ENCODE data around the gene RNF26.

RNF26 gene

DNA sequence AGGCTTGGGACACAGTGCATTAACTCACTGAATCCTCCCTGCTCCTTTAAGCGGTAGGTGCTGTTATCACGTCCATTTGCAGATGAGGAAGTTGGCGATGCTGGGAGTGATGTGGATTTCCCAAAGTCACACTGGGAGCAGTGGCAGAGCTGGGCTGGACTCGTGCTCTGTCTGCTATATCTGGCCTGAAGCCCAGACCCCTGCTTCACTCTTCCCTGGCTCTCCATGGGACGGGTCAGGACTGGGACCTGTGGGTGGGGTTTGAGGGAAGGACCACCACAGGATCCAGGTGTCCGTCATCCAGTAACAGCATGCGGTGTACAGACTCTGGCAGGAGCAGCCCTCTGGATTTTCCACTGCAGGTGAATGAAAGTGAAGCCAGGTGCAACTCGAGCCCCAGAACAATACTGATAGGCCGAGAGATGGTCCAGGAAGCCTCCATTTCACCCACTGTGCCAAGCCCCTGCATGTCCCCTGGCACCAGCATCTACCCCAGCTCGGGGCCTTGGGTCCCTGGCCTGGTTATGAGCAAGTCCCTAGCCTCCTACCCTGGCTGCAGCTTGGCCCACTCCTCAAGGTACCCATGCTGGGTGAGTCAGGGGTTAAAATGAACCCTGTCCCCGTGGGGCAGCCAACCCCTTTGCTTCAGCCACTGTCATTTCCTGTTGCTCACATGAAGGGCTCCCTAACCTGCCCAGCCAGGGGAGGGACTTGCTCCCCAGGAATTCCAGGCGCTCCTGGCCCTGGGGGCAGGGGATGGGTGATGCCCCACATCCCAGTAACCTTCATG lies 43.0 kb downstream of the RNF26 start:
- H3K36me3 ChIP-seq (ENCODE audit: control insufficient read depth in 2 of 2, insufficient read depth in 1 of 2, low read length in 2 of 2): no peaks in the 10 kb centered on the region
- TF ChIP-seq ZNF549 (tag by site-specific recombination; IDR thresholded peaks at IDR 0.05): no peak
- TF ChIP-seq ZNF600 (tag by site-specific recombination; IDR thresholded peaks at IDR 0.05): 0 out of 2 replicates have a peak, but pooled peaks have one; percentile 36
- CTCF ChIA-PET: interaction anchor here (0.9 to 13.7 kb wide), 11 partner anchors 10 to 98 kb away, joined by 3 to 160 read pairs (median 4); partner anchors contain the start of gene RNF26
- H3K4me3 ChIP-seq (ENCODE audit: low read depth, low read length): no peak overlapping the region
- POLR2A ChIA-PET: interaction anchor here (1.4 to 2.1 kb wide), 2 partner anchors 39 to 60 kb away, joined by 5 to 7 read pairs; partner anchors contain the start of gene MCAM
- H3K4me1 ChIP-seq (ENCODE audit: control insufficient read depth, insufficient read depth, low read length): no peaks in the 10 kb centered on the region; the same call in 1 of the 2 replicates
- no peak overlapping the region for H3K27ac ChIP-seq (ENCODE audit: extremely low read depth, low read depth, low read length)
- no peaks in the 10 kb centered on the region for H3K9me3 ChIP-seq (ENCODE audit: control insufficient read depth, insufficient read depth, low read depth, low read length)

DNA sequence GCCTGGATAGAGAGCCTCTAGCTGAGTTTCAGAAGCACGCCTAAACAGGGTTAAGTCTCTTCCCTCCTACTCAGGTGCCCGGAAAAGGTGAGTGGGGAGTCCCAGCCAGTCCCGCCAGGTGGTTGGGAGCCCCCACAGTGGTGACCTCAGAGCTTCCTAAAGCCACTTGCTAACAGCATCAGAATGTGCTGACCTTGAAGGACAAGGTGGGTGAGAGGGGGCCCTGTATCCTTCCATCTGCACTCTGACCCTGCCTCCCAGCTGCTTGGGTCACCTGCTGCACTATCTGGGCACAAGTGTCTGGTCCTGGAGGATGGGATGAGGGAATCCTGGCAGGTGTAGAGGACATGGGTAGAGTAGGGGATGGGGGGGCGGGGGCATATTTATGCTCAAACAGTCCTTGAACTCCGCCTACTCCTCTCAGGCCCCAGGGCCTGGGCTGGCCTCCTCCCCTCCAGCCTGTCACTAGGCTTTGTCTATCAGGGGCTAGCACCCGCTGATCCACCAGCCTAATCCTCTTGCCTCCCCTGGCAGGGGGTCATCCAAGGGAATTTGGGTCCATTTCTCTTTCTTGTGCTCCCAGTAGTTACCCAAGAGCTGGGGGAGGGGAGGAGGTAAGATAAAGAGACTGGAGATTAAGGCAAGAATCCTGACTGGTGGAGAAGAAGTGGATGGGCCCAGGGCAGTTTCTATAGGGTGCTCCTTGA lies 43.8 kb downstream of the RNF26 start:
- no peak overlapping the region for H3K4me3 ChIP-seq (ENCODE audit: low read depth, low read length)
- TF ChIP-seq SP3 (tag by site-specific recombination; IDR thresholded peaks at IDR 0.05) (no peak), ZNF423 (tag by site-specific recombination; IDR thresholded peaks at IDR 0.05) (no peak), ZNF792 (tag by site-specific recombination; IDR thresholded peaks at IDR 0.05) (no peak), MEIS1 (CRISPR knock-in tag; IDR thresholded peaks at IDR 0.05; ENCODE audit: borderline replicate concordance) (no peak), KLF9 (tag by site-specific recombination; IDR thresholded peaks at IDR 0.05; ENCODE audit: low read depth) (no peak), ZNF843 (tag by site-specific recombination; IDR thresholded peaks at IDR 0.05) (no peak), ZNF510 (tag by site-specific recombination; IDR thresholded peaks at IDR 0.05; ENCODE audit: insufficient replicate concordance) (no peak), ZNF555 (tag by site-specific recombination; conservative IDR thresholded peaks at IDR 0.05) (no peak), ZNF24 (tag by site-specific recombination; IDR thresholded peaks at IDR 0.05) (no peak), ZNF791 (tag by site-specific recombination; IDR thresholded peaks at IDR 0.05) (no peak), ZNF521 (tag by site-specific recombination; IDR thresholded peaks at IDR 0.05) (no peak)
- TF ChIP-seq, protein P1, sequence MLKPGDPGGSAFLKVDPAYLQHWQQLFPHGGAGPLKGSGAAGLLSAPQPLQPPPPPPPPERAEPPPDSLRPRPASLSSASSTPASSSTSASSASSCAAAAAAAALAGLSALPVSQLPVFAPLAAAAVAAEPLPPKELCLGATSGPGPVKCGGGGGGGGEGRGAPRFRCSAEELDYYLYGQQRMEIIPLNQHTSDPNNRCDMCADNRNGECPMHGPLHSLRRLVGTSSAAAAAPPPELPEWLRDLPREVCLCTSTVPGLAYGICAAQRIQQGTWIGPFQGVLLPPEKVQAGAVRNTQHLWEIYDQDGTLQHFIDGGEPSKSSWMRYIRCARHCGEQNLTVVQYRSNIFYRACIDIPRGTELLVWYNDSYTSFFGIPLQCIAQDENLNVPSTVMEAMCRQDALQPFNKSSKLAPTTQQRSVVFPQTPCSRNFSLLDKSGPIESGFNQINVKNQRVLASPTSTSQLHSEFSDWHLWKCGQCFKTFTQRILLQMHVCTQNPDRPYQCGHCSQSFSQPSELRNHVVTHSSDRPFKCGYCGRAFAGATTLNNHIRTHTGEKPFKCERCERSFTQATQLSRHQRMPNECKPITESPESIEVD (tag by site-specific recombination; IDR thresholded peaks at IDR 0.05): no peak
- TF ChIP-seq, protein P2, sequence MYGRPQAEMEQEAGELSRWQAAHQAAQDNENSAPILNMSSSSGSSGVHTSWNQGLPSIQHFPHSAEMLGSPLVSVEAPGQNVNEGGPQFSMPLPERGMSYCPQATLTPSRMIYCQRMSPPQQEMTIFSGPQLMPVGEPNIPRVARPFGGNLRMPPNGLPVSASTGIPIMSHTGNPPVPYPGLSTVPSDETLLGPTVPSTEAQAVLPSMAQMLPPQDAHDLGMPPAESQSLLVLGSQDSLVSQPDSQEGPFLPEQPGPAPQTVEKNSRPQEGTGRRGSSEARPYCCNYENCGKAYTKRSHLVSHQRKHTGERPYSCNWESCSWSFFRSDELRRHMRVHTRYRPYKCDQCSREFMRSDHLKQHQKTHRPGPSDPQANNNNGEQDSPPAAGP (tag by site-specific recombination; IDR thresholded peaks at IDR 0.05): no peak
- TF ChIP-seq, protein P3, sequence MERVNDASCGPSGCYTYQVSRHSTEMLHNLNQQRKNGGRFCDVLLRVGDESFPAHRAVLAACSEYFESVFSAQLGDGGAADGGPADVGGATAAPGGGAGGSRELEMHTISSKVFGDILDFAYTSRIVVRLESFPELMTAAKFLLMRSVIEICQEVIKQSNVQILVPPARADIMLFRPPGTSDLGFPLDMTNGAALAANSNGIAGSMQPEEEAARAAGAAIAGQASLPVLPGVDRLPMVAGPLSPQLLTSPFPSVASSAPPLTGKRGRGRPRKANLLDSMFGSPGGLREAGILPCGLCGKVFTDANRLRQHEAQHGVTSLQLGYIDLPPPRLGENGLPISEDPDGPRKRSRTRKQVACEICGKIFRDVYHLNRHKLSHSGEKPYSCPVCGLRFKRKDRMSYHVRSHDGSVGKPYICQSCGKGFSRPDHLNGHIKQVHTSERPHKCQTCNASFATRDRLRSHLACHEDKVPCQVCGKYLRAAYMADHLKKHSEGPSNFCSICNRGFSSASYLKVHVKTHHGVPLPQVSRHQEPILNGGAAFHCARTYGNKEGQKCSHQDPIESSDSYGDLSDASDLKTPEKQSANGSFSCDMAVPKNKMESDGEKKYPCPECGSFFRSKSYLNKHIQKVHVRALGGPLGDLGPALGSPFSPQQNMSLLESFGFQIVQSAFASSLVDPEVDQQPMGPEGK (tag by site-specific recombination; IDR thresholded peaks at IDR 0.05): no peak
- TF ChIP-seq, protein P4, sequence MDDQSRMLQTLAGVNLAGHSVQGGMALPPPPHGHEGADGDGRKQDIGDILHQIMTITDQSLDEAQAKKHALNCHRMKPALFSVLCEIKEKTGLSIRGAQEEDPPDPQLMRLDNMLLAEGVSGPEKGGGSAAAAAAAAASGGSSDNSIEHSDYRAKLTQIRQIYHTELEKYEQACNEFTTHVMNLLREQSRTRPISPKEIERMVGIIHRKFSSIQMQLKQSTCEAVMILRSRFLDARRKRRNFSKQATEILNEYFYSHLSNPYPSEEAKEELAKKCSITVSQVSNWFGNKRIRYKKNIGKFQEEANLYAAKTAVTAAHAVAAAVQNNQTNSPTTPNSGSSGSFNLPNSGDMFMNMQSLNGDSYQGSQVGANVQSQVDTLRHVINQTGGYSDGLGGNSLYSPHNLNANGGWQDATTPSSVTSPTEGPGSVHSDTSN (CRISPR knock-in tag; IDR thresholded peaks at IDR 0.05): no peak
- ChIA-PET POLR2A (interaction anchor here (0.9 to 1.6 kb wide), 4 partner anchors 17 to 60 kb away, joined by 3 to 9 read pairs (median 4); no protein-coding TSS in a partner anchor), CTCF (interaction anchor here (1.1 to 13.7 kb wide), 6 partner anchors 16 to 56 kb away, joined by 3 to 160 read pairs (median 4); partner anchors contain the start of gene RNF26)
- H3K27ac ChIP-seq (ENCODE audit: extremely low read depth, low read depth, low read length): no peak overlapping the region
- no peaks in the 10 kb centered on the region for H3K9me3 ChIP-seq (ENCODE audit: control insufficient read depth, insufficient read depth, low read depth, low read length)
- no peaks in the 10 kb centered on the region for H3K36me3 ChIP-seq (ENCODE audit: control insufficient read depth in 2 of 2, insufficient read depth in 1 of 2, low read length in 2 of 2)
- no peaks in the 10 kb centered on the region; the same call in 1 of the 2 replicates for H3K4me1 ChIP-seq (ENCODE audit: control insufficient read depth, insufficient read depth, low read length)

All from HEK293 (cell line).